ENCODE results near the gene MAG. TPM values are rescaled to one million over a fixed set of nuclear protein-coding genes. Genes with fewer than 3 reads are reported as not detected.
"Not testable (repeated sequence)": the region's sequence is repeated elsewhere in the genome, so short reads cannot be mapped to it uniquely, and the experiment has no call there.

MAG gene
- polyA plus RNA-seq, 4 donors = 0.07 TPM; not detected in 3

- Histone ChIP-seq H3K4me3 (ENCODE audit: low read depth in 1 of 3, low read length in 3 of 3) (no peak overlapping the region), H3K36me3 (ENCODE audit: control insufficient read depth in 3 of 3, insufficient read depth in 2 of 3, low read depth in 1 of 3, low read length in 3 of 3) (peaks cover 0 to 4% (median 0%) of the 10 kb centered on the region in 3 donors), H3K27ac (ENCODE audit: low read depth in 1 of 3, low read length in 2 of 3) (no peak overlapping the region), H3K9me3 (ENCODE audit: control insufficient read depth in 2 of 2, insufficient read depth in 1 of 2, low read depth in 1 of 2, low read length in 1 of 2) (no peaks in the 10 kb centered on the region), H3K27me3 (ENCODE audit: control insufficient read depth in 3 of 3, insufficient read depth in 3 of 3, low read length in 3 of 3) (peaks cover 0 to 18% (median 4%) of the 10 kb centered on the region in 3 donors), H3K4me1 (ENCODE audit: control insufficient read depth in 3 of 3, insufficient read depth in 2 of 3, low read depth in 1 of 3, low read length in 2 of 3) (no peaks in the 10 kb centered on the region)
- DNase-seq (no peak), FAIRE-seq (no peak)
- 58 to 75% (median 62%) methylated on average over 1 of the region's 1 CpG for WGBS, 3 donors
Measured at GRCh38 chr19:35285095-35285449, 6.9 kb upstream of the MAG start.

- not testable (repeated sequence) for H3K36me3 ChIP-seq (ENCODE audit: control insufficient read depth in 3 of 3, insufficient read depth in 2 of 3, low read depth in 1 of 3, low read length in 3 of 3); H3K4me3 ChIP-seq (ENCODE audit: low read depth in 1 of 3, low read length in 3 of 3); H3K27ac ChIP-seq (ENCODE audit: low read depth in 1 of 3, low read length in 2 of 3); FAIRE-seq; DNase-seq; H3K4me1 ChIP-seq (ENCODE audit: control insufficient read depth in 3 of 3, insufficient read depth in 2 of 3, low read depth in 1 of 3, low read length in 2 of 3); H3K9me3 ChIP-seq (ENCODE audit: control insufficient read depth in 2 of 2, insufficient read depth in 1 of 2, low read depth in 1 of 2, low read length in 1 of 2)
- 80 to 92% (median 91%) methylated on average over 3 of the region's 3 CpGs for WGBS, 3 donors
- peaks cover 0 to 18% (median 4%) of the 10 kb centered on the region in 3 donors for H3K27me3 ChIP-seq (ENCODE audit: control insufficient read depth in 3 of 3, insufficient read depth in 3 of 3, low read length in 3 of 3)
Measured at GRCh38 chr19:35285465-35285864, 6.5 kb upstream of the MAG start.

GRCh38 chr19:35286101-35286500, 5.9 kb upstream of the MAG start:
- H3K9me3 ChIP-seq (ENCODE audit: control insufficient read depth in 2 of 2, insufficient read depth in 1 of 2, low read depth in 1 of 2, low read length in 1 of 2); H3K27ac ChIP-seq (ENCODE audit: low read depth in 1 of 3, low read length in 2 of 3); DNase-seq; H3K36me3 ChIP-seq (ENCODE audit: control insufficient read depth in 3 of 3, insufficient read depth in 2 of 3, low read depth in 1 of 3, low read length in 3 of 3); H3K4me3 ChIP-seq (ENCODE audit: low read depth in 1 of 3, low read length in 3 of 3); H3K4me1 ChIP-seq (ENCODE audit: control insufficient read depth in 3 of 3, insufficient read depth in 2 of 3, low read depth in 1 of 3, low read length in 2 of 3); FAIRE-seq: not testable (repeated sequence)
- peaks cover 0 to 18% (median 4%) of the 10 kb centered on the region in 3 donors for H3K27me3 ChIP-seq (ENCODE audit: control insufficient read depth in 3 of 3, insufficient read depth in 3 of 3, low read length in 3 of 3)
- whole genome bisulfite sequencing, 3 donors = 70 to 77% (median 77%) methylated on average over 5 of the region's 5 CpGs

- Histone ChIP-seq H3K4me1 (ENCODE audit: control insufficient read depth in 3 of 3, insufficient read depth in 2 of 3, low read depth in 1 of 3, low read length in 2 of 3) (no peaks in the 10 kb centered on the region), H3K27ac (ENCODE audit: low read depth in 1 of 3, low read length in 2 of 3) (no peak overlapping the region), H3K4me3 (ENCODE audit: low read depth in 1 of 3, low read length in 3 of 3) (no peak overlapping the region), H3K27me3 (ENCODE audit: control insufficient read depth in 3 of 3, insufficient read depth in 3 of 3, low read length in 3 of 3) (peaks cover 0 to 6% (median 4%) of the 10 kb centered on the region in 3 donors), H3K36me3 (ENCODE audit: control insufficient read depth in 3 of 3, insufficient read depth in 2 of 3, low read depth in 1 of 3, low read length in 3 of 3) (no peaks in the 10 kb centered on the region), H3K9me3 (ENCODE audit: control insufficient read depth in 2 of 2, insufficient read depth in 1 of 2, low read depth in 1 of 2, low read length in 1 of 2) (no peaks in the 10 kb centered on the region)
- WGBS, 3 donors = 77 to 92% (median 90%) methylated on average over 9 to 10 of the region's 10 CpGs
- no peak for FAIRE-seq
- DNase-seq = no peak
Measured at GRCh38 chr19:35287713-35288112, 4.2 kb upstream of the MAG start.

GRCh38 chr19:35288331-35288730, 3.6 kb upstream of the MAG start:
- H3K9me3 ChIP-seq (ENCODE audit: control insufficient read depth in 2 of 2, insufficient read depth in 1 of 2, low read depth in 1 of 2, low read length in 1 of 2) = no peaks in the 10 kb centered on the region
- peaks cover 0 to 2% (median 2%) of the 10 kb centered on the region in 3 donors for H3K27me3 ChIP-seq (ENCODE audit: control insufficient read depth in 3 of 3, insufficient read depth in 3 of 3, low read length in 3 of 3)
- no peaks in the 10 kb centered on the region for H3K4me1 ChIP-seq (ENCODE audit: control insufficient read depth in 3 of 3, insufficient read depth in 2 of 3, low read depth in 1 of 3, low read length in 2 of 3)
- DNase-seq (no peak), FAIRE-seq (no peak)
- WGBS, 3 donors = 49 to 62% (median 54%) methylated on average over 2 of the region's 2 CpGs
- no peaks in the 10 kb centered on the region for H3K36me3 ChIP-seq (ENCODE audit: control insufficient read depth in 3 of 3, insufficient read depth in 2 of 3, low read depth in 1 of 3, low read length in 3 of 3)
- no peak overlapping the region for H3K27ac ChIP-seq (ENCODE audit: low read depth in 1 of 3, low read length in 2 of 3)
- H3K4me3 ChIP-seq (ENCODE audit: low read depth in 1 of 3, low read length in 3 of 3) = no peak overlapping the region

GRCh38 chr19:35288906-35289305, 3.1 kb upstream of the MAG start:
- 40 to 71% (median 45%) methylated on average over 5 of the region's 5 CpGs for WGBS, 3 donors
- H3K36me3 ChIP-seq (ENCODE audit: control insufficient read depth in 3 of 3, insufficient read depth in 2 of 3, low read depth in 1 of 3, low read length in 3 of 3) = no peaks in the 10 kb centered on the region
- H3K27ac ChIP-seq (ENCODE audit: low read depth in 1 of 3, low read length in 2 of 3) = no peak overlapping the region
- DNase-seq = no peak
- no peak for FAIRE-seq
- H3K4me1 ChIP-seq (ENCODE audit: control insufficient read depth in 3 of 3, insufficient read depth in 2 of 3, low read depth in 1 of 3, low read length in 2 of 3) = no peaks in the 10 kb centered on the region
- no peak overlapping the region for H3K4me3 ChIP-seq (ENCODE audit: low read depth in 1 of 3, low read length in 3 of 3)
- H3K27me3 ChIP-seq (ENCODE audit: control insufficient read depth in 3 of 3, insufficient read depth in 3 of 3, low read length in 3 of 3) = peaks cover 0 to 2% (median 0%) of the 10 kb centered on the region in 3 donors
- no peaks in the 10 kb centered on the region for H3K9me3 ChIP-seq (ENCODE audit: control insufficient read depth in 2 of 2, insufficient read depth in 1 of 2, low read depth in 1 of 2, low read length in 1 of 2)

GRCh38 chr19:35290381-35291127, 1.4 kb upstream of the MAG start:
- no peak overlapping the region for H3K27ac ChIP-seq (ENCODE audit: low read depth in 1 of 3, low read length in 2 of 3)
- H3K4me1 ChIP-seq (ENCODE audit: control insufficient read depth in 3 of 3, insufficient read depth in 2 of 3, low read depth in 1 of 3, low read length in 2 of 3) = no peaks in the 10 kb centered on the region
- no peaks in the 10 kb centered on the region for H3K36me3 ChIP-seq (ENCODE audit: control insufficient read depth in 3 of 3, insufficient read depth in 2 of 3, low read depth in 1 of 3, low read length in 3 of 3)
- DNase-seq (no peak), FAIRE-seq (no peak)
- 43 to 70% (median 54%) methylated on average over 20 of the region's 20 CpGs for WGBS, 3 donors
- no peak overlapping the region for H3K4me3 ChIP-seq (ENCODE audit: low read depth in 1 of 3, low read length in 3 of 3)
- no peaks in the 10 kb centered on the region for H3K9me3 ChIP-seq (ENCODE audit: control insufficient read depth in 2 of 2, insufficient read depth in 1 of 2, low read depth in 1 of 2, low read length in 1 of 2)
- no peaks in the 10 kb centered on the region for H3K27me3 ChIP-seq (ENCODE audit: control insufficient read depth in 3 of 3, insufficient read depth in 3 of 3, low read length in 3 of 3)

- Histone ChIP-seq H3K9me3 (ENCODE audit: control insufficient read depth in 2 of 2, insufficient read depth in 1 of 2, low read depth in 1 of 2, low read length in 1 of 2) (no peaks in the 10 kb centered on the region), H3K27me3 (ENCODE audit: control insufficient read depth in 3 of 3, insufficient read depth in 3 of 3, low read length in 3 of 3) (no peaks in the 10 kb centered on the region), H3K27ac (ENCODE audit: low read depth in 1 of 3, low read length in 2 of 3) (no peak overlapping the region), H3K36me3 (ENCODE audit: control insufficient read depth in 3 of 3, insufficient read depth in 2 of 3, low read depth in 1 of 3, low read length in 3 of 3) (no peaks in the 10 kb centered on the region), H3K4me3 (ENCODE audit: low read depth in 1 of 3, low read length in 3 of 3) (no peak overlapping the region), H3K4me1 (ENCODE audit: control insufficient read depth in 3 of 3, insufficient read depth in 2 of 3, low read depth in 1 of 3, low read length in 2 of 3) (no peaks in the 10 kb centered on the region)
- WGBS, 3 donors = 21 to 55% (median 33%) methylated on average over 6 of the region's 6 CpGs
- DNase-seq (no peak), FAIRE-seq (no peak)
Measured at GRCh38 chr19:35291259-35291658, 702 bp upstream of the MAG start.
